Measurements from ENCODE around the gene NATD1. TPM values are rescaled to one million over a fixed set of nuclear protein-coding genes. Genes with fewer than 3 reads are reported as not detected.
A peak's percentile ranks its signal among the peaks of the same experiment; 100 is the strongest.

NATD1 gene
- total and polyA plus RNA-seq, 3 donors from 2014 or later = 12.1 to 20.0 (median 17.9) TPM

DNA sequence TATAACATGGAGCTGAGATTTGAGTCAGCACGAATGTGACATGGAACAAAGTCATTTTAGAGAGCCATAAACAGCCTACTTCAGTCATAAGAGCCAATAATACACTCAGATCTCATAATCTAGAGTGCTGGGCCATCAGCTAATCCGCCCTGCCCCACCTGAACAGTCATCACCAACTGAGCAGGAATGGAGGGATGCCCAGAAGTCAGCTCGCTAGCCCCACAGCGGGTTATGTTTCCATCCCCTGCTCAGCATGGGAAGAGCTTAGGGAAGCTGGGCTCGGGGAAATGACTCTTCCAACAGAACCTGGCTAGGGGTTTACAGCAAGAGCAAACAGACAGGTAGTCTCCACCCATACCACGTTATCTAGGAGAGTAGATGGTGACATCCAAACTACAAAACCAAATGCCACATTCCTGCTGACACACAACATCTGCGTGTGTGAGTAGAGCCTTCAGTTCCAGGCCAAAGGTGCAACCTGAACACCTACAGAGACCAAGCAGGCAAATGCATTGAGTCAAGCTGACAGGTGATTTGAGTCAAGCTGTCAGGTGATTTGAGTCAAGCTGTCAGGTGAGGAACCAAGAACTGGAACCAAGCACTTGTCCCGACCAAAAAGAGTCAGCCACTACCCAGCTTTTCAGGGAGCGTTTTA is 41.3 kb downstream of the NATD1 start:
- WGBS, 2 donors = 75 to 76% methylated on average over 9 of the region's 9 CpGs
- no peak for TF ChIP-seq POLR2A (IDR thresholded peaks at IDR 0.05)
- no peak for TF ChIP-seq CTCF (IDR thresholded peaks at IDR 0.05)
- H3K27ac ChIP-seq = no peak overlapping the region
- H3K9me3 ChIP-seq = no peaks in the 10 kb centered on the region
- no peak for DNase-seq
- no peaks in the 10 kb centered on the region for H3K27me3 ChIP-seq
- intact Hi-C loops (cut with DNase I; ENCODE audit: low total_unique reads) = no loop called here
- peaks cover 59% of the 10 kb centered on the region for H3K4me1 ChIP-seq
- H3K36me3 ChIP-seq (ENCODE audit: low read depth, missing control alignments) = no peaks in the 10 kb centered on the region
- H3K4me3 ChIP-seq = no peak overlapping the region

DNA sequence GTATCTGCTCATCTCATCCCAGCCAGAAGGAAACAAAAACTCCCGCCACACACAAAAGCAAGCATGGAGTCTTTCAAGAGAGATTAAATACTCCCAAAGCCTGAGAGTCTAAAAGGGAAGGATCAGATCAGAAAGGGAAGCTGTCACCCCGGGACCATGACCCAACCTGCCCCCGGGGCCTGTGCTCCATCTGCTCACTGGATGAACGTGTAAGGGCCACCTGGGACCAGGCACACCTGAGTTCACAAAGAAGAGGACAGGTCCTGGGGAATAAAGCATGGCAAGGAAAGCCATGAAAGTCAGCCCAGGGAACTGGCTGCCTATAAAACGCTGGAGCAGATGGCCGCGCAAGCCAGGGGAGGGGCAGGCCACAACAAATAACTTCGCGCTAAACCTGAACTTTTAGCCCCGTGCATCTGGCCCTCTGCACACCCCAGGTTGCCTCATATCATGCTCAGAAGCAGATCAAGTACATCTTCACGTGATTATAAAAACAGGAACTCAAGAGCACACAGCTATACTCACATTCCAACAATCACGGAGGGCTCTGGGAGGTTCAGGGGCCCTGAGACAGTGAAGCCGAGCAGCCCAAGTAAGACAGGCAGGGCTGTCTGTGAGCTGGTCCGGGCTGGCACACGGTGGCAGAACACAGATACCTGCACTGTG is 42.7 kb downstream of the NATD1 start:
- Histone ChIP-seq H3K27me3 (no peaks in the 10 kb centered on the region), H3K27ac (peak overlapping the region in 1 of 2 donors; percentile 17), H3K9me3 (no peaks in the 10 kb centered on the region), H3K4me1 (peaks cover 59% of the 10 kb centered on the region), H3K4me3 (no peak overlapping the region), H3K36me3 (ENCODE audit: low read depth, missing control alignments) (no peaks in the 10 kb centered on the region)
- intact Hi-C loops (cut with DNase I; ENCODE audit: low total_unique reads) = no loop called here
- TF ChIP-seq POLR2A (IDR thresholded peaks at IDR 0.05) (no peak), CTCF (IDR thresholded peaks at IDR 0.05) (no peak)
- WGBS, 2 donors = 65 to 82% methylated on average over 15 of the region's 15 CpGs
- no peak for DNase-seq

DNA sequence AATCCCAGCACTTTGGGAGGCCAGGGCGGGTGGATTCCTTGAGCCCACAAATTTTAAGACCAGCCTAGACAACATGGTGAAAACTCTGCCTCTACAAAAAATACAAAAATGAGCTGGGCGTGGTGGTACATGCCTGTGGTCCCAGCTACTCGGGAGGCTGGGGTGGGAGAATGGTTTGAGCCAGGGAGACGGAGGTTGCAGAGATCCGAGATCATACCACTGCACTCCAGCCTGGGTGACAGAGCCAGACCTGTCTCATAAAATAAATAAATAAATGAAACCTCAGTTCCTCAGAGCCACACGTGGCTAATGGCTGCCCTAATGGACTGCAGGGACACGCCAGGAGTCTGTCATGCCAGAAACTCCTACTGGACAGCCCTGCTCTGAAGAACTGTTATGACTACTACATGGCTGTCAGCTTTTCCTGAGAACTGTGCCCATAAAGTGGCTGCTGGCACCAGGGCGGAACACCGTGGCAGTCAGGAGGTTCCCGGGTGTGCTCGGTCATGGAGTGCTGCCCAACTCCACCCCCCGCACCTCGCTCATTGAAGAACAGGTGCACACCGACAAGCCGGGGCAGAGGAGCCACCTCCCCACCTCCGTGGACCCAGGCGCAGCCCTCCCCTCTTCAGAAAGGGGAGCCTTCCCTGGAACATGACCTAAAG is 43.6 kb downstream of the NATD1 start:
- H3K27ac ChIP-seq = peak overlapping the region; percentile 29 to 37
- intact Hi-C loops (cut with DNase I; ENCODE audit: low total_unique reads) = no loop called here
- no peak for DNase-seq
- no peaks in the 10 kb centered on the region for H3K9me3 ChIP-seq
- H3K27me3 ChIP-seq = no peaks in the 10 kb centered on the region
- 66 to 84% methylated on average over 17 of the region's 17 CpGs for WGBS, 2 donors
- no peak for TF ChIP-seq POLR2A (IDR thresholded peaks at IDR 0.05)
- TF ChIP-seq CTCF (IDR thresholded peaks at IDR 0.05) = no peak
- peaks cover 50% of the 10 kb centered on the region for H3K4me1 ChIP-seq
- no peak overlapping the region for H3K4me3 ChIP-seq
- H3K36me3 ChIP-seq (ENCODE audit: low read depth, missing control alignments) = no peaks in the 10 kb centered on the region

GRCh38 chr17:21208352-21208751 is 44.9 kb downstream of the NATD1 start:
- no peak overlapping the region for H3K4me3 ChIP-seq
- TF ChIP-seq CTCF (IDR thresholded peaks at IDR 0.05) (no peak), POLR2A (IDR thresholded peaks at IDR 0.05) (no peak)
- no peaks in the 10 kb centered on the region for H3K36me3 ChIP-seq (ENCODE audit: low read depth, missing control alignments)
- H3K9me3 ChIP-seq = no peaks in the 10 kb centered on the region
- peaks cover 50% of the 10 kb centered on the region for H3K4me1 ChIP-seq
- no peak for DNase-seq
- no peaks in the 10 kb centered on the region for H3K27me3 ChIP-seq
- H3K27ac ChIP-seq = peak overlapping the region; percentile 33 to 37
- 68 to 76% methylated on average over 7 of the region's 7 CpGs for WGBS, 2 donors
- intact Hi-C loops (cut with DNase I; ENCODE audit: low total_unique reads) = no loop called here
